Transverse colon (tissue), 4 donors: ENCODE measurements around the gene RNU11. TPM values are rescaled to one million over a fixed set of nuclear protein-coding genes. Genes with fewer than 3 reads are reported as not detected.
"Not testable (repeated sequence)": the region's sequence is repeated elsewhere in the genome, so short reads cannot be mapped to it uniquely, and the experiment has no call there.

Source experiments
- DNase-seq: peaks from one replicate; pipeline ENCODE4 v3.0.0-alpha.2; 2019
- H3K27ac ChIP-seq, 4 donors: fragments of 200-600 bp; sonication (generic); 2 replicates each; pipeline ENCODE4 v1.5.1; 2016 to 2018; ENCODE audit warnings: inconsistent platforms in 4 of 4
- H3K27me3 ChIP-seq: fragments of 200-600 bp; sonication (generic); 2 replicates; pipeline ENCODE4 v1.5.1; 2017; ENCODE audit warnings: inconsistent platforms
- H3K36me3 ChIP-seq, 4 donors: fragments of 200-600 bp; sonication (generic); 2 replicates each; pipeline ENCODE4 v1.5.1; 2017 to 2019; ENCODE audit warnings: inconsistent platforms in 4 of 4
- H3K4me1 ChIP-seq, 4 donors: fragments of 200-600 bp; sonication (generic); 2 replicates each; pipeline ENCODE4 v1.5.1; 2017 to 2020; ENCODE audit warnings: inconsistent platforms in 4 of 4
- H3K4me3 ChIP-seq, 4 donors: fragments of 200-600 bp; sonication (generic); 1 replicate in 1 of 4; 2 replicates in 3 of 4; pipeline versions ENCODE4 v1.5.1 to v1.6.1; 2017 to 2019; ENCODE audit warnings: inconsistent platforms in 4 of 4
- H3K9me3 ChIP-seq, 2 donors: fragments of 200-600 bp; sonication (generic); 2 replicates each; pipeline ENCODE4 v1.5.1; 2017 to 2019; ENCODE audit warnings: inconsistent platforms in 2 of 2
- CTCF ChIP-seq, 5 experiments: fragments of 200-600 bp in 3 of 5; fragments of 450-650 bp in 2 of 5; sonication (generic) in 3 of 5; IDR thresholded peaks; 1 replicate in 2 of 5; 2 replicates in 3 of 5; pipeline ENCODE4 v1.5.1; 2016 to 2017; ENCODE audit warnings: antibody characterized with exemption in 5 of 5, inconsistent platforms in 3 of 5, mild to moderate bottlenecking in 2 of 5, moderate library complexity in 1 of 5
- EP300 ChIP-seq: sonication (generic); formaldehyde crosslinking; IDR thresholded peaks from one replicate; pipeline ENCODE4 v1.6.1; 2017; ENCODE audit warnings: antibody characterized with exemption, low read depth
- POLR2A ChIP-seq: fragments of 450-650 bp; IDR thresholded peaks from one replicate; pipeline ENCODE4 v1.6.1; 2016; ENCODE audit warnings: antibody characterized with exemption, mild to moderate bottlenecking, moderate library complexity
- POLR2AphosphoS5 ChIP-seq, 3 donors: sonication (generic); formaldehyde crosslinking; IDR thresholded peaks; one replicate each; pipeline ENCODE4 v1.6.1; 2016; ENCODE audit warnings: antibody characterized with exemption in 3 of 3
- WGBS, 2 donors: methylation state at CpG; one replicate each; pipeline ENCODE4 v1.1.5; 2018; ENCODE audit warnings: low coverage in 1 of 2; 5-methylcytosine and 5-hydroxymethylcytosine counted together
- in situ Hi-C, 4 donors: fragments of 200-750 bp; cut with MboI; loops; one replicate each; pipeline versions ENCODE4 v1.15.0 to v1.15.1; 2017; ENCODE audit warnings: low sequenced_read_pairs in 3 of 4, low pct_ligation_motif_present in 1 of 4, low pct_unique_long_range_greater_than_20kb in 1 of 4
- intact Hi-C: fragments of 100-400 bp; cut with DNase I; formaldehyde crosslinking; loops from one replicate; pipeline ENCODE4 v1.15.1; 2023; ENCODE audit warnings: low total_unique reads
- small RNA-seq, 4 donors: library from RNA; depleted of rRNA; stranded (forward); fragments of <200 nt; gene quantifications; one replicate each; pipeline ENCODE3, GENCODE V24; 2016
- total RNA-seq, 4 donors: library from RNA; depleted of rRNA; stranded (reverse); fragments of >200 nt; gene quantifications; one replicate each; pipeline ENCODE4 v1.1.0, GENCODE V29; 2016

RNU11 gene
- total RNA-seq, 4 donors from 2014 or later, result not detected

DNA sequence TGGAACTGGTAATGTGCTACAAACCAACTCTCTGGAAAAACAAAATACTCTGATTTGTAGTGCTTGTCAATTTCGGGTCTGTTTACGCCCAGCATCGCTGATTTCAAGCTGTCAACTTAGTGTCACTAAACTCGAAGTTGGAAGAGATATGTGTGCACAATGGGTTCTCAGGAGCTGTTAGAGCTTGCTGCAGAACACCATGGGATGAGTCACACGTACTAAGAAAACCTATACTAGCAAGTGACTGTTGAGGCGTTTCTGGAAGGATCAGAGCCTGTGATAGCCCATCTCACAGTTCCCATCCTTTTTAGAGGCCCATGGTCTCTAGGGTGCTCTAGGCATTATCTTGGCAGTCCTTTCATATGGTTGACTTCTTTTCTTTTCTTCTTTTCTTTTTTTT, 34.4 kb downstream of the RNU11 start:
- in situ Hi-C loops, result no loop called here
- Histone ChIP-seq H3K4me1 (no peaks in the 10 kb centered on the region), H3K4me3 (no peak overlapping the region), H3K9me3 (no peaks in the 10 kb centered on the region), H3K36me3 (peaks cover 0 to 17% (median 2%) of the 10 kb centered on the region in 4 donors), H3K27me3 (no peaks in the 10 kb centered on the region), H3K27ac (no peak overlapping the region)
- TF ChIP-seq POLR2A (no peak), CTCF (IDR thresholded peaks at IDR 0.05) (no peak), POLR2AphosphoS5 (IDR thresholded peaks at IDR 0.05) (no peak), EP300 (no peak)
- WGBS, 2 donors, result 89% methylated on average over 6 of the region's 6 CpGs; no CpG with 5 or more reads in 1 of the 2 donors
- DNase-seq, result no peak
- intact Hi-C loops, result no loop called here

GRCh38 chr1:28684937-28685336, 36.5 kb downstream of the RNU11 start:
- no peaks in the 10 kb centered on the region for H3K9me3 ChIP-seq
- peaks cover 0 to 18% (median 2%) of the 10 kb centered on the region in 4 donors for H3K36me3 ChIP-seq
- H3K27ac ChIP-seq, result no peak overlapping the region
- H3K27me3 ChIP-seq, result no peaks in the 10 kb centered on the region
- TF ChIP-seq POLR2AphosphoS5 (IDR thresholded peaks at IDR 0.05), result no peak
- no peak for TF ChIP-seq EP300
- TF ChIP-seq CTCF (IDR thresholded peaks at IDR 0.05), result no peak
- no peak for TF ChIP-seq POLR2A
- no peak overlapping the region for H3K4me3 ChIP-seq
- intact Hi-C loops (no loop called here), in situ Hi-C loops (no loop called here)
- no peaks in the 10 kb centered on the region for H3K4me1 ChIP-seq
- DNase-seq, result no peak
- WGBS, 2 donors, result 84 to 94% methylated on average over 4 of the region's 4 CpGs

GRCh38 chr1:28691627-28692026, 43.2 kb downstream of the RNU11 start:
- WGBS, 2 donors, result 94 to 100% methylated on average over 1 of the region's 1 CpG
- peaks cover 0 to 22% (median 3%) of the 10 kb centered on the region in 4 donors for H3K36me3 ChIP-seq
- H3K9me3 ChIP-seq, H3K27ac ChIP-seq, H3K4me3 ChIP-seq, in situ Hi-C loops, intact Hi-C loops, H3K4me1 ChIP-seq, DNase-seq, H3K27me3 ChIP-seq: not testable (repeated sequence)

Small RNAs within 50 kb of the gene (small RNA-seq; reads per million reads assigned to genes)
- gene RF00422, result 0 reads per million in 4 donors
- gene RNU11, result 0 reads per million in 4 donors

Other genes starting within 250 kb of the RNU11 start
- gene RCC1, start 142.6 kb upstream of the RNU11 start, total RNA-seq, result 10 to 100 TPM; 13.0 to 87.9 (median 36.3) TPM
- 10 to 100 TPM in 2 of 4 donors, 1 to 10 TPM in 2; 4.1 to 25.4 (median 12.4) TPM for gene TRNAU1AP, start 95.5 kb upstream of the RNU11 start, total RNA-seq
- gene RAB42, start 56.3 kb upstream of the RNU11 start, total RNA-seq, result 10 to 100 TPM in 1 of 4 donors, 1 to 10 TPM in 2, not detected in 1; 5.3 to 14.2 (median 5.6) TPM
- gene TAF12, start 5.5 kb upstream of the RNU11 start, total RNA-seq, result 10 to 100 TPM; 13.8 to 19.5 (median 15.2) TPM
- gene GMEB1, start 20.2 kb downstream of the RNU11 start, total RNA-seq, result 10 to 100 TPM in 1 of 4 donors, 1 to 10 TPM in 3; 4.4 to 10.4 (median 7.2) TPM
- 10 to 100 TPM; 33.2 to 56.1 (median 45.8) TPM for gene YTHDF2, start 88.3 kb downstream of the RNU11 start, total RNA-seq
- gene OPRD1, start 163.6 kb downstream of the RNU11 start, total RNA-seq, result under 1 TPM in 1 of 4 donors, not detected in 3; under 0.01 TPM